GM19463 (cell line): ENCODE data around the gene PCCA.
"Not testable (repeated sequence)": the region's sequence is repeated elsewhere in the genome, so short reads cannot be mapped to it uniquely, and the experiment has no call there.

ENCODE experiments used
- ATAC-seq: cut with Tn5 transposase; IDR thresholded peaks from one replicate; pipeline ENCODE4 v1.9.1; 2021; ENCODE audit warnings: mild to moderate bottlenecking, moderate library complexity; ENCODE audit not compliant: unreplicated experiment

The PCCA gene, protein sequence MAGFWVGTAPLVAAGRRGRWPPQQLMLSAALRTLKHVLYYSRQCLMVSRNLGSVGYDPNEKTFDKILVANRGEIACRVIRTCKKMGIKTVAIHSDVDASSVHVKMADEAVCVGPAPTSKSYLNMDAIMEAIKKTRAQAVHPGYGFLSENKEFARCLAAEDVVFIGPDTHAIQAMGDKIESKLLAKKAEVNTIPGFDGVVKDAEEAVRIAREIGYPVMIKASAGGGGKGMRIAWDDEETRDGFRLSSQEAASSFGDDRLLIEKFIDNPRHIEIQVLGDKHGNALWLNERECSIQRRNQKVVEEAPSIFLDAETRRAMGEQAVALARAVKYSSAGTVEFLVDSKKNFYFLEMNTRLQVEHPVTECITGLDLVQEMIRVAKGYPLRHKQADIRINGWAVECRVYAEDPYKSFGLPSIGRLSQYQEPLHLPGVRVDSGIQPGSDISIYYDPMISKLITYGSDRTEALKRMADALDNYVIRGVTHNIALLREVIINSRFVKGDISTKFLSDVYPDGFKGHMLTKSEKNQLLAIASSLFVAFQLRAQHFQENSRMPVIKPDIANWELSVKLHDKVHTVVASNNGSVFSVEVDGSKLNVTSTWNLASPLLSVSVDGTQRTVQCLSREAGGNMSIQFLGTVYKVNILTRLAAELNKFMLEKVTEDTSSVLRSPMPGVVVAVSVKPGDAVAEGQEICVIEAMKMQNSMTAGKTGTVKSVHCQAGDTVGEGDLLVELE

DNA sequence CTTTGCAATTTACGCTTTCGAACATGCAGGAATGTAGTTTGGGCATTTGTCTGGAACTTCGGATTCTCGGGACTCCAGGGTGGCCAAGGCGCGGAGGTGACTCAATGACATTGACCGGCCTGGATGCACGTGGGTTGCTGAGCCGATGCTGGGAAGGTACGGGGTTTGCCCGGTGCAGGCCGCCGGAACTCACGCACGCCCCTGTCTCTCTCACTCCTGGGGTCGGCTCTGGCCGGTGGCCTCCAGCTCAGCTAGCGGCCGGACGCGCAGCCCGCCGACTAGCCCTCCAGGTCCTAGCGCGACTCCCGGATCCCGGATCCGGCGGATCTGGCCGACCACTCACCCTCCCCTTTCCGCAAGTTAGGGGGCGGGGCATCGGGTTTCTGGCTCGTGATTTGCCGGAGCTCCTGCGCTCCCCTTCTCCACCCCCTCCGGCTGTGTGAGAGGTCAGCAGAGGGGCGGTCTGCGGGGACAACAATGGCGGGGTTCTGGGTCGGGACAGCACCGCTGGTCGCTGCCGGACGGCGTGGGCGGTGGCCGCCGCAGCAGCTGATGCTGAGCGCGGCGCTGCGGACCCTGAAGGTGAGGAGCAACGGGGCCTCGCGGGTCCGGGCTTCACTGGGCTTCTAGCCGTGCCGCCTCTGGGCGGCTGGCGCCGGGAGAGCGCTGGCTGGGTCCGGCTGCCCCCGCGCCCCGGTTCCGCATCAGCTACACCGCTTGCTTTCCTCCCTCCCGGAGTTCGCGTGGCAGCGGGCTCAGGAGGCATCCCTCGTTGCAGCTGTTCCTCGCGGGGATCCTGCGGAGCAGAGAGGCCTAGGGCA lies at the start of gene PCCA:
Gene PCCA, plus strand, starts transcription at position 450 of the 821 bp plus-strand sequence. Its CDS starts 28 bp downstream, at position 478.
- peak; percentile 92 for ATAC-seq

DNA sequence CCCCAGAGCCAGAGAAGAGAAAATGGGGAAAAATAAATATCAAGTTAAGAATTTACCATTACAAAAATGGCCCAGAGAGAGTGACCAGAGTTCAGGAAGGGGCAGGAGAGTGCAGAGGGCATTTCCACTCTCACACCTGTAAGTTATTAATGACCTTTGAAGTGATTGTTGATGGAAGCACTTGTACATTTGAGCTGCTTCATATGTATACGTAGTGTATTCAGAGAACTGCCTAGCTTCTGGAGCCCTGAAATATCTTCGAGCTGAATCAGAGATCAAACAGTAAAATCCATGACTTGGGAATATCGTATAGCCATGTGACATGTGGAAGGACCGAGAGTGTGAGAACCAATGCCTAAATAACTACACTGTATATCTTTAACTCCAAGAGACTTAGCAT lies 49.2 kb upstream of the PCCA start:
- ATAC-seq: no peak

DNA sequence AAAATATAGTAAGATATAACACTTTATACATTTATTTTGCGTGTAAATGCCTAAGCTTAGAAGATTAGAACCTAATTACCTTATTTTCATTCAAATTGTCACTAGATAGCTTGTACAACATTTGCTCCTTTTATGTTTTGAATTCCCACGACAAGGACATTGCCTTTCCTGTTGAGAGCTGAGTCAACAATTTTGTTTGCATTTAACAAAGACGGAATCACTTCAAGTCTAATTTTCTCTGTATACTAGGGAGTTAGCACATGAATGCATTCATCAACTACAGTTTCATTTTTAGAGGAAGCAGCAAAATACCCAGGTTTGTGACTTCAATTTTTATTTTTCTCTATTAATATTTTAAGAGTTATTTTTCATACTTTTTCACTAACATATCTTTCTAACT lies 48.7 kb upstream of the PCCA start:
- no peak for ATAC-seq

DNA sequence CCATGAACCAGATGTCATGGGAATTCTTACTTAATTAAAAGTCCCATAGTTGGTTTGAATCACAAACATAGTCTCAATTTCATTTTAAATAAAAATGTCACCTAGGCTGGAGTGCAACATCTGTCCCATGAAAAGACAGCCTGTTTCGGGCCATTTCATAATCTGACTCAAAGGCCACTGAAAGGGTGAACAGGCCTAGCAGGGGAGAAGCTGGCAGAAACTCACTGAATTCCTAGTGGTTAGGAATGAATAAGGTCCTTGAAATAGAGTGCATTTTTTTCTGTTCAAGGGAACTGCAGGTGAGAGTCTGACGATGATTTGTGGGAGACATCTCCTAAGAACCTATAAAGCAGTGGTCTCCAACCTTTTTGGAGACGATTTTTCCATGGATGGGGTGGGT lies 44.0 kb upstream of the PCCA start:
- ATAC-seq: no peak

DNA sequence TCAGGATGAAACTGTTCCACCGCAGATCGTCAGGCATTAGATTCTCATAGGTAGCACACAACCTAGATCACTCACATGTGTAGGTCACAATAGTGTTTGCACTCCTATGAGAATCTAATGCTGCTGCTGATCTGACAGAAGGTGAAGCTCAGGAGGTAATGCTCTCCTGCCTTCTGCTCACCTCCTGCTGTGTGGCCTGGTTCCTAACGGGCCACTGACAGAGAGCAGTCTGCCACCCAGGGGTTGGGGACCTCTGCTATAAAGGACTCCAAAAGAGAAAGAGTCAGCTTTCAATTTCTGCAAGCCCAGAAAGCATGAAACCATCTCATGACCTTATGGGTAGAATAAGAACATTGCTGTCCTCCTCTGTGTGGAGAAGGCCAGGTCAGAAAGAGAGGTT lies 43.5 kb upstream of the PCCA start:
- ATAC-seq: no peak

DNA sequence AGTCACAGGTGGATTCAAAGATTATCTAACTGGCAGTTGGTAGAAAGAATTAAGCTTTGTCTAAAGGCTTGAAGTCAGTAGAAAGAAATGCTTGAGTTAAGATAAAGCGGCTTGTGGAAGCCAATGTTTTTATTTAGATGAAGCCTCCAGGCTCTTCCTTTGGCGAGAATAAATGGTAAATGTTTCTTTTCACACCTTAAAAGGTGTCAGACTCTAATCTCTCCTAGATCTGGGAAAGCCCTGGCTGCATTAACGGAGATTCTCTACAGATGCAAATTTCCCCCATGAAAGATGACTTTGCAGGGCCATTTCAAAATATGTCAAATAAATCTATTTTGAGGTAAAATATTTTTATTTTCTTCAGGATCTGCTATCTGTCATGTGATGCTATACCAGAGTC lies 37.8 kb upstream of the PCCA start:
- no peak for ATAC-seq

DNA sequence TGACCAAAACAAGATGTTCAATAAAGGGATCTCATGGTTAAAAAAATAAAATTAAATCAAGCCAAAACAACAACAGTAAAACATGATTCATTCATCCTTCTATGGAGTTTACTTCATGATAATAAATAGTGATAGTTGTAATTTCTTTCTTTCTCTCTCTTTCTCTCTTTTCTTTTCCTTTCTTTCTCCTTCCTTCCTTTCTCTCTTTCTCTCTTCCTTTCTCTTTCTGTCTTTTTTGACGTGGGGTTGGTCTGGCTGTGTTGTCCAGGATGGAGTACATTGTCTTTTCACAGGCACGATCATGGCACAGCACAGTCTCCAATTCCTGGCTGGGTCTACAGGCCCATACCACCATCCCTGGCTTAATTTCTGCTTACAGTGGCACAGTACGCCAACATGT lies 29.1 kb upstream of the PCCA start:
- no peak for ATAC-seq

DNA sequence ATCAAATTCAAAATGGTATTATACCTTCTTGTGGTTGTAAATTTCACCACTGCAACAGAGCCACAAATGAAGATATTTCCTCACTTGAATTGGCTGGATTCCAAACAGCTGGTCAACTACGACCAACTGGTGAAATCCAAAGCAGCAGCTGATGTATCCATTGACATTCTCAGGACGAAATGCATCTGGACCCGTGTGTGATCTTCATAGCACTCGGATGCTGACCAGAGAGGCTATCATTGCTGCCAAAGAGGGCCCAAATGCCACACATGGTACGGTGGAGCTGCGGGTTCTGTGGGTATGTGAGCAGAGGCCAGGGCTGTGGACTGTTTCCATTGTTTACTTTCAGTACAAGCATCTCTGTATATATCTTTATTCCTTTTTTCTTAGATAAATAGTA lies 25.6 kb upstream of the PCCA start:
- ATAC-seq: no peak

DNA sequence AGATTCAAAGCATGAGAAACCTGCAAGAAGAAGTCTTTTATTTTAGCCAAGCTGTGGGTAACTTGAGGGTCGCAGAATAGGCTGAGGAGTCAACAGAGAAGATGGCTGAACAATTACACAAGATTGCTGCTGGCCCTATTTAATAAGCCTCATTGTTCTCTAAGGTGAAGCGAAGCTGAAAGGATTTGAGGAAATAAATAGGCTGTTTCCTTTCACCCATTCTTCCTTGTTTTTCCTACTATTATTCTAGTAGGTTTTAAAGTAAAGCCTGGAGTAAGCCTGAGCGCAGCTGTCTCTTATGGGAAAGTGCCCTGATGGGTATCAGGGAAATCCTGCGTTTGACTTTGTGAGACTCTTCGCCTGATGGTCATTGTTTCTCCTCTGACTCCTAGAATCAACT lies 25.0 kb upstream of the PCCA start:
- ATAC-seq: no peak

DNA sequence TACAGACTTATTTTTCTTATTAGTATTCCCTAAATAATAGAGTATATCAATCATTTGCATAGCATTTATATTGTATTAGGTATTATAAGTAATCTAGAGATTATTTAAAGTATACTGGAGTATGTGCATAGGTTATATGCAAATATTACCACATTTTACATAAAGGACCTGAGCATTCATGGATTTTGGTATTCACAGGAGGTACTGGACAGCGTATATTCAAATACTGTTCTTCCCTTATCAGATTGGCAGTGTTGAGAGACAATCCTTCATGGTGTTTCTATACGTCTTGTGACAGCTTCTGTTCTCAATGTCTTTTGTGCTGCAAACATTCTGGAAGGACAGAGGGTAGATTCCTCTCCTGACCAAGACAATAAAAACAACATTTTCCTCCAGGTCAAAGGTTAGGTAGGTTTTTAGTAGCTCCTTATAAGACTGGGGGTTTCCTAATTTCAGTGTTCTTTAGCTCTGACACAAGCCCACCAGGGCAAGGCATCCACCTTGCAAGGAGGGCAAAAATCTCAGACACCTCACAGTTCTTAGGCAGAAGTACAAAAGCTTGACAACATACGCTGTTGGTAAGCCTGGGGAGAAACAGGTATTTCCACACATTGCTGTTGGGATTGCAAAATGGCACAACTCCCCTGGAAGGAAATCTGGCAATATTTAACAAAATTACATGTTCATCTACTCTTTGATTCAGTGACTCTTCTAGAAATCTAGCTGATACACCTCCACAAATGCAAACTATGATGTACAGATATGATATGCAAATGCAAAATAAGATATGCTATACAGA lies 20.6 kb upstream of the PCCA start:
- ATAC-seq: no peak

DNA sequence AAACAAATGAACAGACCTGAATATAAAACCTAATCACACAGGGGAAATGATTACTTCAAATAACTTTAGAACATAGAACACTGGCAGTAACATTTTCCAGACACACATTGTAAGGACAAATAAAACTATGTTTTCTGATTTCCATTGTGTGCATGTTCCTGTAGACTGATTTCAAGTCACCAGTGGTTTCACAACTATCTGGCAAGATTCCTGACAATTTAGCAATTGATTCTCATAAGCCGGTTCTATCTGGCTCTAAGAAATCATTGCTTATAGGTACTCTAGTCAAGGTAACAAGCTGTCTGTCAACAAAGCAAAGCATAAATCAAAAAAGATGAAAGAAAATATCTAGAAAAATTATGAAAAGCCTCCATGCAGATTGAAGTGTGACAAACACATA lies 19.6 kb upstream of the PCCA start:
- ATAC-seq: no peak

DNA sequence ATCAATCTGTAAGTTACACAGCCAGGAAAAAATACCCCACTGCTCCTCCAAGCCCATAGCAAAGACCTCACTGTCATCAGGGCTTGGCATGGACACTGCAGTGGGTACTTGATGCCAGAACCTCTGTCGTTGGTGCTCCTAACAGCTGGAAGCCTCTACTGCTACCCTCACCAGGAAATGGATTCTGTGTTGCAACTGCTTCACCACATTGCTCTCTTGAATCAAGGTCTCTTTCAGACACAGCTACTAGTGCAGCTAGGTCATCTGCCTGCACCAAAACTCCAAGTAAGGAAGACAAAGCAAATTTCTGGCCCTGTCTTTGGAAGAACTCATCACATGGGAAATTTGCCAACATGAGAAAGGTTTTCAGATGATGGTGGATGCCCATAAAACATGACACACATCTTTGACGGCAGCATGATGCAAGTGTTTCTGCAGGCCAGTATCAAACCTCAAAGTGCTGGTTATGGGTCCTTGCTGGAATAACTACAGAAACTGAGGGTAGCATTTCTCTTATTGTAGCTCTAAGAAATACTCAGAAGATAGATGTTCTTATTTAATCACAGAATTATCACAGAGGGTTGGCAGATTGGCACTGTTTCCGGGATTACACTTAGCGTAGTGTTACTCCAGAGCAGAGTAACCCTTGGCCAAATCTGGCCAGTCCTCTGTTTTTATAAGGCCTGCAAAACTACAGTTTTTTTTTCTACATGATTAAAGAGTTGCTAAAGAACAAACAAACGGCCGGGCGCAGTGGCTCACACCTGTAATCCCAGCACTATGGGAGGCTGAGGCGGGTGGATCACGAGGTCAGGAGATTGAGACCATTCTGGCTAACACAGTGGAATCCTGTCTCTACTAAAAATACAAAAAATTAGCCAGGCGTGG lies 12.9 kb upstream of the PCCA start:
- no peak for ATAC-seq

DNA sequence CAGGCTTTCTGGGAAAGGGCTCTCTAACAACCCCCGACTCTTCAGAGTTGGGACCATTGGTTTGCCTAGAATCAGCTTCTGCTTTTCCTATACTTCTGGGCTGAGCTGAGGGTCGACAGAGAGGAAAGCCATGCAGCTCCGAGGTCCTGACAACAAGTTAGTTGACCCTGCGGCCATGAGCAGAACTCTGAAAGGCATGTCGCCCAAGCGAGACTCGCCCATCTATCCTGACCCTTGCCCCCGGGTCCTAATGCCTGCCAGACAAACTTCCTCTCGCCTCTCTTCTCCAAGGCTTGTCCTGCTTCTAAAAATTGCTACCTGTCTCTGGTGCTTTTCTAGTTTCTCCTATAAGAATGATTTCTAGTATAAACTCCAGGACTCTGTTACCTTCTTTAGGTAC lies 9.9 kb upstream of the PCCA start:
- not testable (repeated sequence) for ATAC-seq

DNA sequence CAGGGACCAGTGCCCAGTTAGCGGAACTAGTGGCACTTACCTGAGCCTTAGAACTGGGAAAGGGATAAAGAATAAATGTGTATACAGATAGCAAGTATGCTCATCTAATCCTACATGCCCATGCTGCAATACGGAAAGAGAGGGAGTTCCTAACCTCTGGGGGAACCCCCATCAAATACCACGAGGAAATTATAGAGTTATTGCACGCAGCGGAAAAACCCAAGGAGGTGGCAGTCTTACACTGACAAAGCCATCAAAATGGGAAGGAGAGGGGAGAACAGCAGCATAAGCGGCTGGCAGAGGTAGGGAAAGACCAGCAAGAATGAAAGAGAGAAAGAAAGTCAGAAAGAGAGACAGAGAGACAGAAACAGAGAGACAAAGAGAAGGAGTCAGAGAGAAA lies 5.5 kb upstream of the PCCA start:
- not testable (repeated sequence) for ATAC-seq

DNA sequence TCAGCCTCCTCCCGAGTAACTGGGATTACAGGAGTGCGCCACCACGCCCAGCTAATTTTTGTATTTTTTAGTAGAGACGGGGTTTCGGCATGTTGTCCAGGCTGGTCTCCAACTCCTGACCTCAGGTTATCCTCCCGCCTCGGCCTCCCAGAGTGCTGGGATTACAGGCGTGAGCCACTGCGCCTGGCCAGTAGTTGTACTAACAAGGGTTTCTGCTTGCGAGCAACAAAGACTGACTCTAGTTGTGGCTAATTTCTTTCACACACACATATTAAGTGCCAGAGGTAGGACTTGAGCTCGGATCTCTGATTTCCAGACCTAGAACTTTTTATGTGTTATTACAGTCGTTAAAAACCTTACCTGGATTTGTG lies 635 bp upstream of the PCCA start:
- ATAC-seq: no peak

DNA sequence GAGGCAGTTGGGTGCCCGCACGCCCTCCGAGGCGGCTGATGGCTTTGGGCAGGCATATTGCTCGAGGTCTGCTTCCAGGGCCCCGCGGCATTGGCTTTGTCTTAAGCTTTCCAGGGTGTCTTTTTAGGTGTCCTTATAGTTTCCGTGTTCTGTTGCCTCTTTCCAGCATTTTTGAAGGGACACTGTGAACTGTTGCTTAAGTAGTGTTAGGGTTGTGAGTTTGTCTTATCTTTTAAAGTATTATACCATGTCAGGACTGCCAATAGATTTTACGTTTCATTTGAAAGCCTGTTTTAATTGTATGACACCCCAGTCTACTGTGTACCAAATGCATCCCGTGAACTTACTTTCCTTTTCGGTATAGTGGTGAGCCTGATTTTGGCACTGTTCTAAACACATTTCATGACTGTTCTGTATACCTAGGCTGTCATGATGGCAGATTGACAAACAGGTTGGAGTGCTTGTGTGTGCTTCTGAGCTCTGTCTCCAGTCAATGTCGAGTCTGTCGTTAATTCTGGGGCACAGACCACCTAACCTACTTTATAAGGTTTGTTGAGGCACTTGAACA lies 656 bp downstream of the PCCA start:
- peak; percentile 19 for ATAC-seq

DNA sequence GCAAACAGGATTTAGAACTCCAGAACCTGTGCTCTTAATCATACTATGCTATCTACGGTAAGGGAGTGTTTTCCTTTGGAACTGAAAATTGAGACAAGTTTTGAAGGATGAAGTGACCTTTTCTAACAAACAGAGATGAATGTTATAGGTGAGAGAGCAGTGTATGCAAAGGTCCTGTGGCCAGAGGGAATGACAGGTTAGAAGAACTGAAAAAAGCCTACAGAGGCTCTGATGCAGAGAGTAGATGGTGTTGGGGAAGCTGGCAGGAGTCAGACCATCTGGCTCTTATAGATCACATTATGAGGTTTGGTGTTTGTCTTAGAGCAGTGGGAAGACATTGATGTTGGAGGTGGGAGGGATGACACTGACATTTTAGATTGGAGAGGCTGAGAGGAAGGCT lies 2.0 kb downstream of the PCCA start:
- no peak for ATAC-seq

DNA sequence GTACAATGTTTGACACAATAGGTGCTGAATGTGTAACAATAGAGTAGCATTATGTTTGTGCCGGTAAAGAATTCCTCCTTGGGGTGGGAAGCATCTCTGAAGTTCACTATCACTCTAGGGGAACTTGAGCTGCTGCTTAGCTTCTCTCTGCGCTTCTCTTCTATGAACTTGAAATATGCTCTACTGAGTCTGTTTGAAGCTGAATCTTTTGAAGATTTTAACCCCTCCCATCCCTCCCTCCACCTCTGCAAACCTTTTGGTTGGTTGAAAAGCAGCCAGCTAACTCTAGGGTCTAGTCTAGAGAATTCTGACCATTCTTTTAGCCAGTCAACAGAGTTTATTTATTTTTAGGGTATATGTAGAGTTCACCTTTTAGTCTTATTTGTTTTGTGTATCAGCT lies 2.5 kb downstream of the PCCA start:
- no peak for ATAC-seq

DNA sequence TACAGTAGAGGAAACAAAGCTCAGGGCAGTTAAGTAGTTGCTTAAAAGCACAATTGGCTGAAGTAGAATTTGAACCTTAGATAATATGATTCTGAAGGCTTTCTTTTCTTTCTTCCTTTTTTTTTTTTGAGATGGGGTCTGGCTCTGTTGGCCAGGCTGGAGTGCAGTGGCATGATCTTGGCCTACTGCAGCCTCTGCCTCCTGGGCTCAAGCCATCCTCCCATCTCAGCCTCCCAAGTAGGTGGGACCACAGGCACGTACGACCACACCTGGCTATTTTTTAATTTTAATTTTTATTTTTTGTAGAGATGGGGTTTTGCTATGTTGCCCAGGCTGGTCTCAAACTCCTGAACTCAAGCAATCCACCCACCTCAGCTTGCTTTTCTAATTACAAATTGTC lies 3.4 kb downstream of the PCCA start:
- ATAC-seq: not testable (repeated sequence)

DNA sequence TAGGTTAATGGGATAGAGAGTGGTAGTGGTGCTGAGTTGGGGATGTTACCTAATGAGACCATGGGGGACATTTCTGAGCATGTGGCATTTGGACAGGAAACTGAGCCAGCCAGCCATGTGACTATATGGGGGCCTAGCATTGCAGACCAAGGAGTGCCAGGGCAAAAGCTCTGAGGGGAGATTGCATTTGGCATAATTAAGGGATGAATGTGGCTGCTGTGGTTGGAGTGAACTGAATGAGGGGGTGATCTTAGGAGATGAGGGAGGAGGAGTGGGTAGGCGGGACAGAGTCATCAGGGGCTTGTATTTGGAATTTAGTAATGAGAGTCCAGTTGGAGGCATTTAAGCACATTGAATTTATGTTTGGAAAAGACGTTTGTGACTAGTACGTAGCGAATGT lies 6.6 kb downstream of the PCCA start:
- no peak for ATAC-seq
